HPDE6-E6E7 (cell line): ENCODE data around the gene INO80D.
A peak's percentile ranks its signal among the peaks of the same experiment; 100 is the strongest.
"Not testable (repeated sequence)": the region's sequence is repeated elsewhere in the genome, so short reads cannot be mapped to it uniquely, and the experiment has no call there.

Experiments
- DNase-seq: peaks from one replicate; pipeline ENCODE4 v3.0.0; 2011; ENCODE audit warnings: missing footprints; ENCODE audit errors: extremely low spot score

INO80D gene

GRCh38 chr2:206084439-206084869 lies 1.5 kb downstream of the INO80D start:
- peak; percentile 31 for DNase-seq

GRCh38 chr2:206083602-206084438 lies 2.2 kb downstream of the INO80D start:
- no peak for DNase-seq

GRCh38 chr2:206082298-206082843 lies 3.6 kb downstream of the INO80D start:
- DNase-seq = no peak

- DNase-seq = no peak
These were observed 5.0 kb downstream of the INO80D start for GRCh38 chr2:206080927-206081326.

GRCh38 chr2:206079699-206080465 lies 6.1 kb downstream of the INO80D start:
- no peak for DNase-seq

- not testable (repeated sequence) for DNase-seq
These were observed 8.1 kb downstream of the INO80D start for GRCh38 chr2:206077879-206078278.

GRCh38 chr2:206075113-206075512 lies 10.9 kb downstream of the INO80D start:
- no peak for DNase-seq

- DNase-seq = no peak
These were observed 14.2 kb downstream of the INO80D start for GRCh38 chr2:206071807-206072206.

- no peak for DNase-seq
These were observed 16.6 kb downstream of the INO80D start for GRCh38 chr2:206069417-206069816.

- no peak for DNase-seq
These were observed 17.8 kb downstream of the INO80D start for GRCh38 chr2:206068207-206068606.

GRCh38 chr2:206064077-206064476 lies 21.9 kb downstream of the INO80D start:
- no peak for DNase-seq

GRCh38 chr2:206063635-206064034 lies 22.3 kb downstream of the INO80D start:
- no peak for DNase-seq

GRCh38 chr2:206062724-206063123 lies 23.2 kb downstream of the INO80D start:
- DNase-seq = no peak

GRCh38 chr2:206056286-206056685 lies 29.7 kb downstream of the INO80D start:
- DNase-seq = no peak

GRCh38 chr2:206054952-206055351 lies 31.0 kb downstream of the INO80D start:
- no peak for DNase-seq

- no peak for DNase-seq
These were observed 34.1 kb downstream of the INO80D start for GRCh38 chr2:206051912-206052311.

GRCh38 chr2:206049392-206049791 lies 36.6 kb downstream of the INO80D start:
- DNase-seq = no peak

GRCh38 chr2:206045251-206045650 lies 40.7 kb downstream of the INO80D start:
- no peak for DNase-seq

GRCh38 chr2:206040525-206040924 lies 45.4 kb downstream of the INO80D start:
- DNase-seq = no peak

GRCh38 chr2:206035393-206035792 lies 50.6 kb downstream of the INO80D start:
- not testable (repeated sequence) for DNase-seq

- not testable (repeated sequence) for DNase-seq
These were observed 52.5 kb downstream of the INO80D start for GRCh38 chr2:206033452-206033851.

- DNase-seq = no peak
These were observed 53.9 kb downstream of the INO80D start for GRCh38 chr2:206031950-206032567.
